Karpas-422 (cell line): Measurements from ENCODE around the gene SOX5. TPM values are rescaled to one million over a fixed set of nuclear protein-coding genes. Genes with fewer than 3 reads are reported as not detected.
"Not testable (repeated sequence)": the region's sequence is repeated elsewhere in the genome, so short reads cannot be mapped to it uniquely, and the experiment has no call there.

Experiments
- DNase-seq: peaks from one replicate; pipeline ENCODE4 v3.0.0-alpha.2; 2015
- H2AFZ ChIP-seq: fragments of 200-600 bp; sonication (generic); 2 replicates; pipeline ENCODE4 v1.6.1; 2014; ENCODE audit warnings: antibody characterized with exemption, low read length, mixed read lengths
- H3K27ac ChIP-seq: fragments of 200-600 bp; sonication (generic); 2 replicates; pipeline ENCODE4 v1.5.1; 2014; ENCODE audit warnings: mild to moderate bottlenecking, low read length, moderate library complexity
- H3K27me3 ChIP-seq: fragments of 200-600 bp; sonication (generic); 2 replicates; pipeline ENCODE4 v1.6.1; 2014; ENCODE audit warnings: low read length, mixed read lengths
- H3K36me3 ChIP-seq: fragments of 200-600 bp; sonication (generic); 2 replicates; pipeline ENCODE4 v1.6.1; 2014; ENCODE audit warnings: low read length, mixed read lengths; ENCODE audit not compliant: insufficient read depth
- H3K4me1 ChIP-seq: fragments of 200-600 bp; sonication (generic); 2 replicates; pipeline ENCODE4 v1.6.1; 2014; ENCODE audit warnings: mild to moderate bottlenecking, low read length, mixed read lengths
- H3K4me2 ChIP-seq: fragments of 200-600 bp; sonication (generic); 2 replicates; pipeline ENCODE4 v1.6.1; 2014; ENCODE audit warnings: low read length, low read depth, mild to moderate bottlenecking; ENCODE audit not compliant: poor library complexity, severe bottlenecking
- H3K4me3 ChIP-seq: fragments of 200-600 bp; sonication (generic); 2 replicates; pipeline ENCODE4 v1.5.1; 2014; ENCODE audit warnings: mild to moderate bottlenecking, antibody characterized with exemption, low read length, mixed read lengths
- H3K79me2 ChIP-seq: fragments of 200-600 bp; sonication (generic); 2 replicates; pipeline ENCODE4 v1.6.1; 2014; ENCODE audit warnings: mild to moderate bottlenecking, low read length, mixed read lengths
- H3K9ac ChIP-seq: fragments of 200-600 bp; sonication (generic); 2 replicates; pipeline ENCODE4 v1.6.0; 2014; ENCODE audit warnings: low read length
- H3K9me2 ChIP-seq: fragments of 200-600 bp; sonication (generic), shearing (Covaris generic); replicated peaks from 2 replicates; pipeline ENCODE4 v1.6.0; 2014; ENCODE audit warnings: mild to moderate bottlenecking, low read length, moderate library complexity; ENCODE audit not compliant: insufficient read depth
- H3K9me3 ChIP-seq: fragments of 300-700, 200-600 bp; sonication (generic); 2 replicates; pipeline ENCODE4 v1.6.1; 2014; ENCODE audit warnings: low read length, mixed read lengths
- H4K20me1 ChIP-seq: fragments of 200-600 bp; sonication (generic); 2 replicates; pipeline ENCODE4 v1.6.1; 2014; ENCODE audit warnings: mild to moderate bottlenecking, antibody characterized with exemption, low read length, low read depth; ENCODE audit not compliant: insufficient read depth
- total RNA-seq: library from RNA; depleted of rRNA; stranded (reverse); fragments of >200 nt; shearing (Covaris generic); gene quantifications from 2 replicates; pipeline ENCODE4 v1.2.3, GENCODE V29; 2014; ENCODE audit warnings: low replicate concordance

SOX5 gene
- total RNA-seq, 1 experiment from 2014 or later: 30.5 TPM

DNA sequence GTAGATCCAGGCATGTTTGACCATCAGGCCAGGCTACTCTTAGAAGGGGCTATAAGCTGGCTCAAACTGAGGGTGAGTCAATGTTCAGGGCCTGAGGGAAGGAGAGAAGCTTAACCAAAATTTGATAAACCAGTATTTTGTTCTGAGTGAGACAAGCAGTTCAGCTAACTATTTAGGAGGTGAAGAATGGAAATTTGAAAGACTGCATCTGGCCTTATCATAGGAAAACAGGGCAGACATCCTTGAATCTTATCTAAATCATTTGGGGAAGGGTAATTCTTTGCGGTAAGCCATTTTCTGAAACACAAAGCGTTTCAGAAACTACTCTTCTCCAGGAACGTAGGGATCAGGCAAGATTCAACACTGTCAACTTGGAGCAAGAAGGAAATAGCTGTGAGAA is 447.2 kb downstream of the SOX5 start:
- Histone ChIP-seq H3K27ac (no peak overlapping the region), H3K36me3 (no peaks in the 10 kb centered on the region), H3K9ac (no peak overlapping the region), H3K79me2 (no peaks in the 10 kb centered on the region), H3K9me2 (no peaks in the 10 kb centered on the region), H3K27me3 (no peaks in the 10 kb centered on the region), H3K4me2 (no peak overlapping the region), H4K20me1 (no peaks in the 10 kb centered on the region), H2AFZ (no peak overlapping the region), H3K9me3 (no peaks in the 10 kb centered on the region), H3K4me1 (no peaks in the 10 kb centered on the region), H3K4me3 (no peak overlapping the region)
- DNase-seq: no peak

DNA sequence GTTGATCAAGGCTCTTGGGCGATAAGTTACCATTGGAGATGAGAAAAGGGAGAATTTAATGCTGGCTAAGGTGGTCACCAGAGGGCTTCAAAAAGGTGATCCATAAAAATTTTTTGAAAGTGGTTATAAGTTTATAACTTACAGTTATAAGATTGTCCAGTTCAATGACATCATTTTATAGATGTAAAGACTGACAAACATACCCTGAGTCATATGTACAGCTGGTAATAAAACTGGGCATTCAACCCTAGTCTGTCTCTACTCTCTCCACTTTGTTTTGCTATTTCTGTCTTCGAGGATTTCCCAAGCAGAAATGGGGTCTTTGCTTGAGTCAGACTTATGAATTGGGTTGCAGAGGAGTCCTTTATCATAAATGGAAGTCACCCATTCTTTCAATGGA is 454.0 kb downstream of the SOX5 start:
- H3K4me2 ChIP-seq: no peak overlapping the region
- H4K20me1 ChIP-seq: no peaks in the 10 kb centered on the region
- no peaks in the 10 kb centered on the region for H3K4me1 ChIP-seq
- no peak overlapping the region for H3K4me3 ChIP-seq
- DNase-seq: no peak
- H3K27ac ChIP-seq: no peak overlapping the region
- no peaks in the 10 kb centered on the region for H3K27me3 ChIP-seq
- H3K36me3 ChIP-seq: no peaks in the 10 kb centered on the region
- no peak overlapping the region for H3K9ac ChIP-seq
- H3K79me2 ChIP-seq: no peaks in the 10 kb centered on the region
- no peaks in the 10 kb centered on the region for H3K9me3 ChIP-seq
- no peaks in the 10 kb centered on the region for H3K9me2 ChIP-seq
- no peak overlapping the region for H2AFZ ChIP-seq

DNA sequence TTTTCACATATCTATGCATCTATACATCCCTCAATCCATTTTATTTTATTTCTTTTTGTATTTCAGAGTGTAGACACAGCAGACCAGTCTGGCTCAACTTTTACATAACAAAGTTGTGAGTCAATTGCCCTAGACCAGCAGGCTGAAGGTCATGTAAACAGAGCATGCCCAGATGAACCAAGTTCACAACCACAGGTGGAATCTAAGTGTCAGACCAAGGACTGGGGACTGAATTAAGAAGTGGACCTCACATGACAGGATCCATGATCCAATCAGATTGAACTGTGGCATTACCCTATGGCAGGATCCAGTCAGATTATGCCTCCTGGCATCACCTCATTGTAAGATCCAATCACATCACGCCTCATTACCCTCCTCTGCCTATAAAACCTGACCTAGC is 455.8 kb downstream of the SOX5 start:
- no peak for DNase-seq
- Histone ChIP-seq H3K36me3 (no peaks in the 10 kb centered on the region), H3K27ac (no peak overlapping the region), H3K27me3 (no peaks in the 10 kb centered on the region), H4K20me1 (no peaks in the 10 kb centered on the region), H3K79me2 (no peaks in the 10 kb centered on the region), H3K4me1 (no peaks in the 10 kb centered on the region), H3K9me2 (no peaks in the 10 kb centered on the region), H2AFZ (no peak overlapping the region), H3K4me2 (no peak overlapping the region), H3K9ac (no peak overlapping the region), H3K4me3 (no peak overlapping the region), H3K9me3 (no peaks in the 10 kb centered on the region)

DNA sequence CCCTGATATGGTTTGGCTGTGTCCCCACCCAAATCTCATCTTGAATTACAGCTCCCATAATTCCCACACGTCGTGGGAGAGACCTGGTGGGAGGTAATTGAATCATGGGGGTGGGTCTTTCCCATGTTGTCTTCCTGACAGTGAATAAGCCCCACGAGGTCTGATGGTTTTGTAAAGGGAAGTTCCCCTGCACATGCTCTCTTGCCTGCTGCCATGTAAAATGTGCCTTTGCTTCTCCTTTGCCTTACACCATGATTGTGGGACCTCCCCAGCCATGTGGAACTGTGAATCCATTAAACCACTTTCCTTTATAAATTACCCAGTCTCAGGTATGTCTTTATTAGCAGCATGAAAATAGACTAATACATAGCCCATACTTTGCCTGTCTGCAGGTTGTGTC is 458.4 kb downstream of the SOX5 start:
- not testable (repeated sequence) for H3K27me3 ChIP-seq, H3K9me2 ChIP-seq, DNase-seq, H3K9me3 ChIP-seq, H3K79me2 ChIP-seq, H4K20me1 ChIP-seq, H3K36me3 ChIP-seq, H3K4me1 ChIP-seq, H3K9ac ChIP-seq, H2AFZ ChIP-seq, H3K27ac ChIP-seq, H3K4me2 ChIP-seq, H3K4me3 ChIP-seq

DNA sequence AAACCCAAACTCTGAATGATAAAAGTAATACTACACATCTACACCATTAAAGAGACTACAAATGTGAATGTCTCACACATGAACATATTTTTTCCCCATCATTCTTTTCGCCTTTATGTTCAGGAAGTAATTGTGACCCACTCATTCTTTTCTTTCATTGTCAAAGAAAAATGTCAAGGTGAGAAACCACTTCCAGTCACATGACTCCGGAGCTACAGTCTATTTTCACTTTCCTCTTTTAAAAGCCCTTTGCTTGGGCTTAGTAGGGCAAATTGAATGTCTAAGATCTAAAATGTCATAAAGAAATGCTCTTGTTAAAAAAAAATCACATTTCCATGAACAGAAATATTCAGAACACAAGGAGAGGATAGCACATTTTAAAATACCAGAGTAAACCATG is 461.3 kb downstream of the SOX5 start:
- DNase-seq: no peak
- Histone ChIP-seq H3K79me2 (no peaks in the 10 kb centered on the region), H2AFZ (no peak overlapping the region), H3K4me2 (no peak overlapping the region), H3K27me3 (no peaks in the 10 kb centered on the region), H3K36me3 (no peaks in the 10 kb centered on the region), H3K27ac (no peak overlapping the region), H3K9me2 (no peaks in the 10 kb centered on the region), H3K9me3 (no peaks in the 10 kb centered on the region), H4K20me1 (no peaks in the 10 kb centered on the region), H3K9ac (no peak overlapping the region), H3K4me3 (no peak overlapping the region), H3K4me1 (no peaks in the 10 kb centered on the region)

DNA sequence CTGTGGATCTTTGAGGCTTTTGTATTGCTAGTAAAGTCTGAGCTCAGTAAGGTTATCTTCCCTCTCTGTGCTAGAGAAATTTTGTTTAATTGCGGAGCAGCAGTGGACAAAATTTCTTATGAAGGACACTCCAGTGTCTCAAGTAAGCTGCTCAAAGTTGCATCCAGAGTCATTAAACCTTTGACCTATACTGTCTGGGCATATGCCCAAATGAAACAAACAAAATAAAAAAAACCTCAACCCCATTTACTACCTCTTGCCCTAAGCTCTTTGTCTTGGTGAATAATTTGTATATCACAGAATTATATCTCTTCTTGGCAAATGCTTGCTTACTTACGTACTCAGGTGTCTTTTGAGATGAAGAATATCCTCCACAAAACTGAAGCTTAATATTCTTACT is 465.2 kb downstream of the SOX5 start:
- Histone ChIP-seq H3K9me3 (peaks cover 2% of the 10 kb centered on the region), H4K20me1 (no peaks in the 10 kb centered on the region), H3K36me3 (no peaks in the 10 kb centered on the region), H3K4me1 (no peaks in the 10 kb centered on the region), H3K4me2 (no peak overlapping the region), H3K9me2 (no peaks in the 10 kb centered on the region), H3K79me2 (no peaks in the 10 kb centered on the region), H3K27ac (no peak overlapping the region), H3K9ac (no peak overlapping the region), H3K27me3 (no peaks in the 10 kb centered on the region), H3K4me3 (no peak overlapping the region), H2AFZ (no peak overlapping the region)
- DNase-seq: no peak

DNA sequence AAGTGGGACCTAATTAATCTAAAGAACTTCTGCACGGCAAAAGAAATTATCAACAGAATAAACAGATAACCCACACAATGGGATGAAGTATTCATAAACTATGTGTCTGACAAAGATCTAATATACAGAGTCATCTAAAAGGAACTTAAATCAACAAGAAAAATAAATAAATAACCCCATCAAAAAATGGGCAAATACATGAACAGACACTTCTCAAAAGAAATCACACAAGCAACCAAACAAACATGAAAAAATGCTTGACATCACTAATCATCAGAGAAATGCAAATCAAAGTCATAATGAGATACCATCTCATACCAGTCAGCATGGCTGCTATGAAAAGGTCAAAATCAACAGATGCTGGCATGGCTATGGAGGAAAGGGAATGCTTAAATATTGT is 466.9 kb downstream of the SOX5 start:
- no peaks in the 10 kb centered on the region for H3K79me2 ChIP-seq
- H3K4me1 ChIP-seq: no peaks in the 10 kb centered on the region
- no peaks in the 10 kb centered on the region for H3K36me3 ChIP-seq
- H3K9me2 ChIP-seq: no peaks in the 10 kb centered on the region
- no peaks in the 10 kb centered on the region for H4K20me1 ChIP-seq
- H3K9ac ChIP-seq: no peak overlapping the region
- H3K9me3 ChIP-seq: peaks cover 4% of the 10 kb centered on the region
- H2AFZ ChIP-seq: no peak overlapping the region
- H3K4me3 ChIP-seq: no peak overlapping the region
- DNase-seq: no peak
- no peaks in the 10 kb centered on the region for H3K27me3 ChIP-seq
- H3K4me2 ChIP-seq: no peak overlapping the region
- H3K27ac ChIP-seq: no peak overlapping the region
